Stimulated activated CD4-positive, alpha-beta T cell treated with anti-CD3 and anti-CD28 coated beads, Interleukin-2, amount 100 ng/mL, for 4 hours (primary cell): Measurements from ENCODE around the gene PPP1R14B.

Source experiments
- DNase-seq: peaks from one replicate; pipeline ENCODE4 v3.0.0-alpha.2; 2020; ENCODE audit warnings: low read depth

The PPP1R14B gene

DNA sequence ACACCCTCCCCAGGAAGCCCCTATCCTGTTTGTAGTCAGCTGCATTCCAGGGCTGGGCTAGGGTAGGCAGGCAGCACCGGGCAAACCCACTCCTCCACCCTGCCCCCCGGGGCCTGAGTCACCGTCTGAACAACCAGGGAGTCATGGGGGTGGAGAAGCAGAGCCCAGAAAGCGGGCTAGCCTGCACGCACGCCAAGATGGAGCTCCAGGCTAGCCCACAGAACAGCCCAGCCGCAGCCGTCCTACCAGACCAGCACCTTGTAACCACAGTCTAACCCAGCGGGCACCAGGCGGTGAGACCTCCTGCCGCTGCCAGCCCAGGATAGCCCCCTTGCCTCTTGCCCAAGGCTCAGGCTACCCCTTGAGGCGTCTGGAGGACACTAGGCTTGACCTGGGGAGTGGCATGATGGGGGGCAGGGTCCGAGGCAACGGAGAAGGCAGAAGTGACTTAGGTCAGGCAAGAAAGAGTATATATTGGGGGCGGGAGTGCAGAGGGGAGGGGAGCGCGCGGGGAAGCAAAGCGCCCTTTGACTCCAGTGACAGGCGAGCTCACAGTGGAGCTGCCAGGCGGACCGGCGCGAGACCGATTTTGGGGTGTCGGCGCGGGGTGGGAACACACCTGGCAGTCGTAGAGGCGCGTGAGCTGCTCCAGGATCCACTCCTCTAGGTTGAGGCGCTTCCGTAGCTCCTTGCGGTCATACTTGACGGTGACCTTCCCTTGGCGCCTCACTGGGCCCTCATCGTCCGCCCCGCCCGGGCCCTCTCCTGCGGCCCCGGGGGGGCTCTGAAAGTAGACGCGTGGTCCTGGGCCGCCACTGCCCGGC is 734 bp downstream of the PPP1R14B start:
- peak; percentile 86 for DNase-seq

- no peak for DNase-seq
Observed at GRCh38 chr11:64245401-64245796, 1.3 kb downstream of the PPP1R14B start.

- no peak for DNase-seq
Observed at GRCh38 chr11:64244966-64245365, 1.8 kb downstream of the PPP1R14B start.

DNA sequence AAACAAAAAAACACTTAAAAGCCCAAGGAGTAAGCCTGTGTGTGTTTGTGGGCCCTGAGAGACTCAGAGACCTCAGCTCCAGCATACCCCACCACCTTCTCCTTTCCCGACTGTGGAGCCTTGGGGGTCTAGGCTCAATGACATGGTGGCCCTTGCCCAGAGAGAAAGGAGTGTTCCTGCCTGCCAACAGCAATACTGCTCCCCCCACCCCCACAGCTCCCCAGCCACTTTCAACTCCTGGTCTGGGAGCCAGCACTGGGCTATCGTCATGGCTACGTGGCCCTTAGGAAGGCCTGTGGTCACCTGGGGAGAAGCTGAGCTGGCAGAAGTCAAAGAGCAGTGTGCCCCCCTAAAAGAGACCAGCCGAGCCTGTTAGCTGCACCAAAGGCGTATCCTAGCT is 2.6 kb downstream of the PPP1R14B start:
- DNase-seq: no peak

DNA sequence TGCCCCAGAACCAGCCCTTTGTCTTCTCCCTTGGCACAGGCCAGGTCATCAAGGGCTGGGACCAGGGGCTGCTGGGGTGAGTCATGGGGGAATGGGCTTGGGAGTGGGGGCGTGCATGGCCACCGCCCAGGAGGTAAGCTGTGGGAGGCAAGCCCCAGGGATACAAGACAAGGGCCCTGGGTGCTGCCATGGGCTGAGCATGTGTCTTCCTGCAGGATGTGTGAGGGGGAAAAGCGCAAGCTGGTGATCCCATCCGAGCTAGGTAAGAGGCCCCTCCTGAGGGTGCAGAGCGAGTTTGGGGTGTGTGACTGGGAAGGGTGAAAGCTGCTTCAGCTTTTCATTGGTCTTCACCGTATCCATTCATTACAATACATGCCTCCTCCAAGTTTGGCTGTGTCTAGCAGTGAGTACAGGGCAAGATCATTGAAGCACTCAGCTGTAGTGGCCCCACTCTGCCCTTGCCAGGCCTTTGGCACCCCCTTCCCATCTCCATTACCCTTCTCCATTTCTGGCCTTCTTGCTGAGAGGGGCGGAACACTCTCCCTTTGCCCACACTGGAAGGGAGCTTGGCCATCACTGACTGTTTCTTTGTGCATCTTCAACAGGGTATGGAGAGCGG is 3.4 kb downstream of the PPP1R14B start:
- no peak for DNase-seq

GRCh38 chr11:64241491-64242374 is 5.0 kb downstream of the PPP1R14B start:
- DNase-seq: no peak

DNA sequence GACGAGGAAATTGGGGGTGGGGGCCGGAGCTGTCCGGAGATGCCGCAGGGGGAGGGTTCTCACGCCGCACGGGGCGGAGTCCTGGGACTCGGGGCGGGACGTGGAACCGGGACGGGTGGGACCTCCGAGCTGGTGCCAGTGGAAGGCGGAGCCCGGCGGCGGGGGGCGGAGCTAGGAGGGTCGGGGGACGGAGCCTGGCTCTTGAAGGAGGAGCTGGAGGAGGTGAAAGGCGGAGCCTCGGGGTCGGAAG is 5.6 kb downstream of the PPP1R14B start:
- DNase-seq: peak; percentile 100

DNA sequence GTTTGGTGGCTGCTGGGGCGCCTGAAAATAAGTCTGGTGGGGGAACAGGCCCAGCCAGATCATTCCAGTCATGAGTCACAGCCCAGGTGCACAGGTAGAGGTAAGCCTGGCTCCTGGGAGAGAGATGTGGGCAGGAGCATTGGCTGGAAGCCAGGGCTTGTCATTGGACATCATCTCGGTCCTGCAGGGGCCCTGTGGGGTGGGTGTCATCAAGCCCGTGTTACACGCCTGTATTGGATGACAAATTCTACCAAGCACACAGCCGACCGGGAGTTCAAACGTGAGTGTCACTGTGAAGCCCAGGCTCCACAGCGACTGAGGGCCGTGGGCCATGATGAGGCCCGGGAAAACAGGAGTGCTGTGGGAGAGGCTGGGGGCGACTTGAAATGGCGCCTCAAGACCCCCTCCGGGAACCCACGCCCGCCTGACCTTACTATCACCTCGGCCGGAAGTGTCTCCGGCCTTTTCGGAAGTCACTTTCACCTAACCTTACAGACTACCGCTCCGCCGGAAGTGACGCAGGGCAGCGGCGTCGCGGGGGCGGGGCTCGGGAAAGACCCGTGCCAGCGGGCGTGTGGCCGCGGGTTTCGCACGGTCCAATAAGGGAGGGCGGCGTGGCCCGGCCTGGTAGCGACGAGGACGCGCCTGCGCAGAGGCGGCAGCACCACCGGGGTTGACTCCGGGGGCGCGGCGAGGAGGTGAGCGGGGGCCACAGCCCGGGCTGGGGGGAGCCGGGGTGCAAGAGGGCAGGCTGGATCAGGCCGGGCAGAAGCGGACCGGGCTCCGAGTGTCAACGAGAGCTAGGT is 6.1 kb downstream of the PPP1R14B start, which contains the start of gene FKBP2:
Gene FKBP2 (plus strand): TSS at position 661 of the 806 bp plus-strand sequence. CDS start 1,293 bp downstream, outside the sequence.
- DNase-seq: peak; percentile 98

- DNase-seq: no peak
Observed at GRCh38 chr11:64239662-64240434, 6.9 kb downstream of the PPP1R14B start.

- DNase-seq: no peak
Observed at GRCh38 chr11:64238999-64239398, 7.7 kb downstream of the PPP1R14B start.

DNA sequence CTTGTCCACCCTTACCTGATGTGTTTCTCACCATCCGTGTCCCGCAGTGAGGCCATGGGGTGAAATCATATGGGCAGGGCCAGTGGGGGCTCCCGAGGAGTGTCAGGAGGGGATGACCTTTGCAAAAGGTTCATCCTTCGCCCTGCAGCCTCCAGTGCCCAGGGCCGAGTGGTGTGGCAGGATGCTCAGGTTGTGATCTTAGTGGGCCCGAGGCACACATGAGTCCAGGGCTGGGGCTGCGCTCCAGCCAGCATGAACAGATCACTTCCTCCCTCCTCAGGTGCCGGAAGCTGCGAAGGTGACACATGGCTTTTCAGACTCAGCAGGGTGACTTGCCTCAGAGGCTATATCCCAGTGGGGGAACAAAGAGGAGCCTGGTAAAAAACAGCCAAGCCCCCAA is 8.7 kb downstream of the PPP1R14B start:
- no peak for DNase-seq

DNA sequence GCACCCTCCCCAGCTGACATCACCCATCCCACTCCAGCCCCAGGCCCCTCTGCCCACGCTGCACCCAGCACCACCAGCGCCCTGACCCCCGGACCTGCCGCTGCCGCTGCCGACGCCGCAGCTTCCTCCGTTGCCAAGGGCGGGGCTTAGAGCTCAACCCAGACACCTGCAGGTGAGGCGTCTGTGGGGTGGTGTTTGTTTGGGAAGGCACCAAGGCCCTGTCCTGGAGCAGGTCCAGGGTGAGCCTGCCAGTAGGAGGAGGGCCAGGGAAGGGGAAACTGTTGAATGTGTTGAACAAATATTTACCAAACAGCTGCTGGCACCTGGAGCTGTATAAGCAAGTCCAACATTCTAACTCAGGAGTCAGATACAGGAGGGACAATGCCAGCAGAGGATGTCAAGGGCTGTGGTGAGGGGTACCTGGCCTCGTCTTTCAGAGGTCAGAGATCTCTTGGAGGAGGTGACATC is 9.2 kb downstream of the PPP1R14B start:
- DNase-seq: no peak

GRCh38 chr11:64235437-64236161 is 11.1 kb downstream of the PPP1R14B start:
- no peak for DNase-seq

- no peak for DNase-seq
Observed at GRCh38 chr11:64234647-64235379, 11.9 kb downstream of the PPP1R14B start.

GRCh38 chr11:64233913-64234586 is 12.7 kb downstream of the PPP1R14B start, which contains the start of gene VEGFB:
Gene VEGFB (plus strand): TSS chr11:64234584. CDS start chr11:64234834, 250 bp downstream.
- peak; percentile 69 for DNase-seq

- no peak for DNase-seq
Observed at GRCh38 chr11:64232967-64233315, 13.8 kb downstream of the PPP1R14B start.

GRCh38 chr11:64232182-64232966 is 14.4 kb downstream of the PPP1R14B start:
- no peak for DNase-seq

GRCh38 chr11:64231546-64231945 is 15.2 kb downstream of the PPP1R14B start:
- DNase-seq: no peak
